Right renal pelvis (tissue), 4 donors: ENCODE measurements around the gene RIN3. TPM values are rescaled to one million over a fixed set of nuclear protein-coding genes. Genes with fewer than 3 reads are reported as not detected.

ENCODE experiments used
- DNase-seq, 4 donors: peaks; one replicate each; pipeline ENCODE4 v3.0.0-alpha.2; 2013; ENCODE audit warnings: low read depth in 4 of 4, low spot score in 3 of 4, missing footprints in 1 of 4
- polyA plus RNA-seq, 4 donors: library from polyadenylated mRNA; unstranded; fragments of 120-200 nt; gene quantifications; one replicate each; pipeline ENCODE4 v1.2.1, GENCODE V29; 2013; ENCODE audit not compliant: insufficient read length in 4 of 4

The RIN3 gene
- polyA plus RNA-seq, 4 donors: 5.7 to 7.7 (median 6.7) TPM

GRCh38 chr14:92570674-92571262, 57.2 kb downstream of the RIN3 start:
- no peak for DNase-seq

- no peak for DNase-seq
Measured at GRCh38 chr14:92572050-92572449, 58.5 kb downstream of the RIN3 start.

GRCh38 chr14:92573761-92574498, 60.3 kb downstream of the RIN3 start:
- DNase-seq: no peak

GRCh38 chr14:92575061-92575747, 61.6 kb downstream of the RIN3 start:
- DNase-seq: no peak

GRCh38 chr14:92575748-92576303, 62.2 kb downstream of the RIN3 start:
- DNase-seq: no peak

- no peak for DNase-seq
Measured at GRCh38 chr14:92577321-92577742, 63.8 kb downstream of the RIN3 start.

GRCh38 chr14:92578511-92578910, 64.9 kb downstream of the RIN3 start:
- DNase-seq: no peak

GRCh38 chr14:92579244-92579936, 65.8 kb downstream of the RIN3 start:
- no peak for DNase-seq

GRCh38 chr14:92581206-92581605, 67.6 kb downstream of the RIN3 start:
- DNase-seq: no peak

- DNase-seq: no peak
Measured at GRCh38 chr14:92581966-92582566, 68.5 kb downstream of the RIN3 start.

GRCh38 chr14:92582706-92583452, 69.3 kb downstream of the RIN3 start:
- DNase-seq: no peak

- no peak for DNase-seq
Measured at GRCh38 chr14:92584220-92584619, 70.6 kb downstream of the RIN3 start.

- DNase-seq: no peak
Measured at GRCh38 chr14:92584816-92585215, 71.2 kb downstream of the RIN3 start.

- peak in 1 of 4 donors; percentile 17 for DNase-seq
Measured at GRCh38 chr14:92585981-92586937, 72.7 kb downstream of the RIN3 start.

- DNase-seq: no peak
Measured at GRCh38 chr14:92586963-92587699, 73.5 kb downstream of the RIN3 start.

- no peak for DNase-seq
Measured at GRCh38 chr14:92587700-92588085, 74.1 kb downstream of the RIN3 start.

- no peak for DNase-seq
Measured at GRCh38 chr14:92589213-92589852, 75.8 kb downstream of the RIN3 start.
